HEK293T (cell line): Measurements from ENCODE around the gene MOV10L1.

ENCODE experiments used
- ARNT ChIP-seq: fragments of 450-650 bp; IDR thresholded peaks from 2 replicates; pipeline ENCODE4 v1.6.1; 2017; ENCODE audit warnings: mild to moderate bottlenecking
- ELF4 ChIP-seq: fragments of 450-650 bp; IDR thresholded peaks from 2 replicates; pipeline ENCODE4 v1.6.1; 2017; ENCODE audit warnings: antibody characterized with exemption
- FOXM1 ChIP-seq: fragments of 450-650 bp; IDR thresholded peaks from 2 replicates; pipeline ENCODE4 v1.6.1; 2017; ENCODE audit warnings: mild to moderate bottlenecking, borderline replicate concordance
- HDGF ChIP-seq: fragments of 450-650 bp; IDR thresholded peaks from 2 replicates; pipeline ENCODE4 v1.6.1; 2017; ENCODE audit warnings: antibody characterized with exemption, borderline replicate concordance
- LEF1 ChIP-seq: fragments of 450-650 bp; IDR thresholded peaks from 2 replicates; pipeline ENCODE4 v1.6.1; 2017; ENCODE audit warnings: mild to moderate bottlenecking, borderline replicate concordance
- NFRKB ChIP-seq: fragments of 450-650 bp; IDR thresholded peaks from 2 replicates; pipeline ENCODE4 v1.6.1; 2016; ENCODE audit warnings: mild to moderate bottlenecking, moderate library complexity
- SP1 ChIP-seq: fragments of 450-650 bp; IDR thresholded peaks from 2 replicates; pipeline ENCODE4 v1.6.1; 2017

DNA sequence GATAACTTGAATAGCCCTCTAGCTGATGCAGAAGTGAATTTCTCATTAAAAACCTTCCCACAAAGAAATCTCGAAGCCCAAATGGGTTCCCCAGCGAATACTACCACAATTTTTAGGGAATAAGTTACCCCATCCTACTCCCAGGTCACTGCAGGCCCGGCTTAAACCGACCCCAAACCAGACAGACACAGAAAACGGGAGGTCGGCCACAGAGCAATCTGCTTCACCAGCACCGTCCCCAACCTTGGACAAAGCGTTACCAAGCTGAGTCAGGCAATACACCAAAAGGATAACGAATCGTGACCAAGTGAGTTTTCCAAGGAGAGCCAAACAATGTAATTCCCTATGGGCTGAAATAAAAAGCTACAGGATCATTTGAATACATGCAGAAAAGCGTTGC, 575 bp upstream of the MOV10L1 start:
- TF ChIP-seq HDGF (no peak), ELF4 (no peak), FOXM1 (no peak), SP1 (no peak), NFRKB (no peak), ARNT (no peak), LEF1 (no peak)
